HUES64 (cell line): ENCODE data around the gene SLC6A1.

Experiments used
- H3K27ac ChIP-seq: 2 replicates; pipeline ENCODE4 v1.7.0; 2013; ENCODE audit warnings: low read depth, low read length, inconsistent platforms
- H3K27me3 ChIP-seq: 2 replicates; pipeline ENCODE4 v1.6.1; 2013; ENCODE audit warnings: mild to moderate bottlenecking, low read length; ENCODE audit not compliant: insufficient read depth
- H3K36me3 ChIP-seq: 2 replicates; pipeline ENCODE4 v1.6.1; 2013; ENCODE audit warnings: mild to moderate bottlenecking, low read length; ENCODE audit not compliant: insufficient read depth
- H3K4me1 ChIP-seq: 2 replicates; pipeline ENCODE4 v1.6.1; 2013; ENCODE audit warnings: mild to moderate bottlenecking, low read length, moderate library complexity; ENCODE audit not compliant: insufficient read depth
- H3K4me3 ChIP-seq: 2 replicates; pipeline ENCODE4 v1.5.1; 2013; ENCODE audit warnings: mild to moderate bottlenecking, low read length, moderate library complexity
- H3K9ac ChIP-seq: 2 replicates; pipeline ENCODE4 v1.6.1; 2013; ENCODE audit warnings: mild to moderate bottlenecking, low read depth, low read length
- H3K9me3 ChIP-seq: 2 replicates; pipeline ENCODE4 v1.6.1; 2013; ENCODE audit warnings: low read depth, low read length; ENCODE audit not compliant: insufficient read depth
- WGBS: fragments of 150-250, 120-280 bp; methylation state at CpG from one replicate; pipeline ENCODE4 v1.1.7; 2013; ENCODE audit warnings: missing lambda C conversion rate; 5-methylcytosine and 5-hydroxymethylcytosine counted together

The SLC6A1 gene

DNA sequence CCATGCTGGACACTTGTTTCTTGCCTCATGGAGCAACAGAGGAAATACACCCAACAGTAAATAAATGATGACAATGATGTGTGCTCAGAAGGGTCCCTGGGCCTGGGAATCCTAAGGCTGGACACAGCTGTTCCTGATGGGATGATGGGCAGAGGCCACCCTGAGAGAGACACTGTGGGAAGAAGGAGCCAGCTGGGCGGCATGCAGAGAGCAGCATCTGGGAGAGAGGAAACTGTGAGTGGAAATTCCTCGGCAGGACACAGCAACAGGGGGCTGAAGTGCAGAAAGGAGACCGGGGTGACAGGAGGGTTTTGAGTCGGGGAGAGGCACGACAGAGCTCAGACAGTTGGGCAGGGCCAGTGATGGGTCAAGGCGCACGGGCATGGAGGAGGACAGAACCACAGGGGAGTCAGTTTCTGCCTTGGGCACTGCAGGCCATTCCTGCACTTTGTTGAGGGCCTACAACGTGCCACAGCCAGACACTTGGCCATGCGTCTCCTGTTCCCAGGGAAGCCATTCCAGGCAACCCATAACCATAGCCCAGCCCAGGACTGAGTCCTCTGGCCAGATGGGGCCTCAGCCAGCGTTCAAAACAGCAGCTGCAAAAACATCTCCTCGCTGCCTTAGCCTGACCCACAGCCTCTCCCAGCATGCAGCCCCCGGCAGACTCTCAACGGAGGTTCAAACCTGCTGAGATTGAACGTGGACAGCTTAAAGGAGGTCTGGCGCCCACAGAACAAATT lies 36.7 kb upstream of the SLC6A1 start:
- no peak overlapping the region for H3K27ac ChIP-seq
- H3K9ac ChIP-seq = no peak overlapping the region
- H3K27me3 ChIP-seq = no peaks in the 10 kb centered on the region
- WGBS = 84% methylated on average over 15 of the region's 15 CpGs
- no peaks in the 10 kb centered on the region for H3K4me1 ChIP-seq
- H3K4me3 ChIP-seq = no peak overlapping the region
- no peaks in the 10 kb centered on the region for H3K9me3 ChIP-seq
- no peaks in the 10 kb centered on the region for H3K36me3 ChIP-seq

DNA sequence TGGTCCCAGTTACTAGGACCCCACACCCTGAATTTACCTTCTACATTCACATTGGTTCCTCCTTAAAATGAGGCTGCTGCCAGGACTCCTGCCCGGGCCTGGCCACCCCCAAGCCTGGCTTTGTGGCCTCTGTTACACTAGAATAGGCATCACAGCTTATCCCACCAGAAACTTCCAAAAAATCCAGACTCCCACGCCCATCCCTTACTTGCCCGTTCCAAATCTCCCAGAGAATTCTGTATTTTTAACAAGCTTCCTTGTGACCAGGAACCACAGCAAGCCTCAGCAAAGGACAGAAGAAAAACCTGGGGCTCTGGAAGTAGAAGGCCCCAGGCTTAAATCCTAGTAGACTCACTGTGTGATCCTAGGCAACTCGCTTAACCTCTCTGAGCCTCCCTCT lies 36.0 kb upstream of the SLC6A1 start:
- H3K9ac ChIP-seq = no peak overlapping the region
- H3K4me1 ChIP-seq = no peaks in the 10 kb centered on the region
- H3K27me3 ChIP-seq = no peaks in the 10 kb centered on the region
- no peaks in the 10 kb centered on the region for H3K36me3 ChIP-seq
- H3K27ac ChIP-seq = no peak overlapping the region
- no peak overlapping the region for H3K4me3 ChIP-seq
- H3K9me3 ChIP-seq = no peaks in the 10 kb centered on the region
- WGBS = 89% methylated on average over 4 of the region's 4 CpGs

DNA sequence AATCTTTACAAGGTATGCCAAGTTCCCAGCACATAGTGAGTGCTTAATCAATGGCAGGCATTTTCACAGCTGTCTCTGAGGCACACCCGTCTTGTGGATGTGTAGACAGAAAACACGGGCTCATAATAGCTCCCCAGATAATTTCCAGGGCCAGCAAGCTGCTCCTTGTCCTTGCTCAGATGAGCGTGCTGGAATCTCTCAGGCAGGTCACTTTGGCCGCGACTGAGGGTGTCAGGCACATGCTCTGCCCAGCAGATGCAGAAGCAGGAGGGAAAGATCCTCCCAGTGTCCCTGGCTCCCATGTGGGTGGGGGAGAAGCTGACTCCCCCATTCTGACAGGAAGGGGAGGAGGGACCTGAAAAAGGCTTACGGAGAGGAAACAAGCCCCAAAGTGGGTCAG lies 35.6 kb upstream of the SLC6A1 start:
- Histone ChIP-seq H3K4me1 (no peaks in the 10 kb centered on the region), H3K27ac (no peak overlapping the region)
- WGBS = 90% methylated on average over 6 of the region's 6 CpGs

DNA sequence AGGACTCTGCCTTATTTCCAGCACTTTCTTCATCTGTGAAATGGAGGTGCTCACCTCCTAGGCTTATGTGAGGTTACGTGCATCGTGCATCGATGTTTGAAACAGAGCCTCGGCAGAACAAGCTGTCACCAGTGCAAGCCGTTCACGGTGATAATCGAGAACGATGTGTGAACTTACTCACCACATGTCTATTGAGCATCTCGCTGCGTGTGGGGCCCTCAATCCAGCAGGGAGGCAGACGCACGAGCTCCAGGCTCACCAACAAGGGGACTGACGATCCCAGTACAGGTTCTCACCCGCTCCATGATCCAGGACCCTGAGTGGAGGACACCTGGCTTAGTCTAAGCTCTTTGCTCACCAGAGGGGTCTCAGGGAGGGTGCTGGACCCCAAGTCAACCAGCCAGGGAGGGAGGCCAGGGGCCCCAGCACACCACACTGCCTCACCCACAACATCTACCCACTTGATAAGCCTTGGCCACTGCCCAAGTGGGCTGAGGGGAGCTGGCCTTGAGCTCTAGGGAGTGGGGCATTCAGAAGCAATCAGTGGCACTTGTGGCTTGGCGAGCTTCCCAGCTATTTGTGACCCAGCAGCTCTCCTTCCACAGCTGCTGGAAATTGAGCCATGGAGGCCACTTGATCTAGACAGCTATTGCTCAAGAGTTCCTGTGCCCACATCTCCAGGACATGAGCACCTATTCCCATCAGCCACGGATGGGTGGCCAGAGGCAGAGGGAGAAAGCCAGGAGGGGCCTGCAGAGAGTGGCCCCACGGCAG lies 34.4 kb upstream of the SLC6A1 start:
- Histone ChIP-seq H3K27me3 (no peaks in the 10 kb centered on the region), H3K27ac (no peak overlapping the region), H3K4me3 (no peak overlapping the region), H3K36me3 (no peaks in the 10 kb centered on the region), H3K9me3 (no peaks in the 10 kb centered on the region), H3K9ac (no peak overlapping the region), H3K4me1 (no peaks in the 10 kb centered on the region)
- WGBS = 89% methylated on average over 17 of the region's 17 CpGs

More for the DNA sequence above, 35.6 kb upstream of the SLC6A1 start:
- Histone ChIP-seq H3K4me3 (no peak overlapping the region), H3K9me3 (no peaks in the 10 kb centered on the region), H3K36me3 (no peaks in the 10 kb centered on the region), H3K9ac (no peak overlapping the region), H3K27me3 (no peaks in the 10 kb centered on the region)

DNA sequence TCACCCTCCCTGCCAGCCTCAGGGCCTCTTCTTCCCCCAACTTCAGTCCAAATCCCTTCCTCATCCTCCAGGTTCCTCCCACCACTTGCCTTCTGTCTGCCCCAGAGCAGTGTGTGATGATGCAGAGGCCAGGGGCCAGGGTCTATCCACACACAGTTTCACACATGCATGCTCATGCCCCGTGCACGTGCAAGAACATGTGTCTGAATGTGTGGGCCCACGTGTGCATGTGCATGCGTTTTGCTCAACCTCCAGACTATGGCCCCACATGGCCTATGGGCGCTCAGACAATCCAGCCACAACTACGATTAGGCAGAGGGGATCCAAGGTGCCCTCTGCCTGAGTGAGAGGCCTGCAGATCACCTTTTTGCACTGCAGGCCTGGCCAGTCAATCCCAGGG lies 32.3 kb upstream of the SLC6A1 start:
- Histone ChIP-seq H3K9me3 (no peaks in the 10 kb centered on the region), H3K27me3 (no peaks in the 10 kb centered on the region), H3K9ac (no peak overlapping the region), H3K4me3 (no peak overlapping the region), H3K27ac (no peak overlapping the region), H3K36me3 (no peaks in the 10 kb centered on the region), H3K4me1 (no peaks in the 10 kb centered on the region)
- WGBS = 91% methylated on average over 6 of the region's 6 CpGs

DNA sequence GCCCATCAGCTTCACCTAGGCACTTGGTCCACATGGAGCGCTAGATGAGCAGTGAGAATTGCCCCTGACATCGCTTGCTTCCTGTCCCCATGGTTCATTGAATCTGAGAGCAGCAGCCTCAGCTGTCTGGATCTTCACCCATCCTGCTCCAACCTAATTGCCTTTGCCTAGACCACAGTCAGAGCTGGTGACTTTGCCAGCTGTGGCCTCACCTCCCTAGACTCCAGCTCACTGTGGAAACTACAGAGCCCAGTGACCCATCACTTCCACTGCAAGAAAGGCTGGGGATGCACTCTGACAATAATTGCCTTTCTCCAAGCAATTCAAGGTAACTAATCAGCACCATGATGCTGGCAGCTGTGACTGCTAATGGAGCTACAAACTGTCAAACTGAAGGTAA lies 30.6 kb upstream of the SLC6A1 start:
- 93% methylated on average over 2 of the region's 2 CpGs for WGBS
- no peak overlapping the region for H3K27ac ChIP-seq
- H3K36me3 ChIP-seq = no peaks in the 10 kb centered on the region
- H3K27me3 ChIP-seq = no peaks in the 10 kb centered on the region
- no peak overlapping the region for H3K4me3 ChIP-seq
- H3K9me3 ChIP-seq = no peaks in the 10 kb centered on the region
- no peak overlapping the region for H3K9ac ChIP-seq
- no peaks in the 10 kb centered on the region for H3K4me1 ChIP-seq

DNA sequence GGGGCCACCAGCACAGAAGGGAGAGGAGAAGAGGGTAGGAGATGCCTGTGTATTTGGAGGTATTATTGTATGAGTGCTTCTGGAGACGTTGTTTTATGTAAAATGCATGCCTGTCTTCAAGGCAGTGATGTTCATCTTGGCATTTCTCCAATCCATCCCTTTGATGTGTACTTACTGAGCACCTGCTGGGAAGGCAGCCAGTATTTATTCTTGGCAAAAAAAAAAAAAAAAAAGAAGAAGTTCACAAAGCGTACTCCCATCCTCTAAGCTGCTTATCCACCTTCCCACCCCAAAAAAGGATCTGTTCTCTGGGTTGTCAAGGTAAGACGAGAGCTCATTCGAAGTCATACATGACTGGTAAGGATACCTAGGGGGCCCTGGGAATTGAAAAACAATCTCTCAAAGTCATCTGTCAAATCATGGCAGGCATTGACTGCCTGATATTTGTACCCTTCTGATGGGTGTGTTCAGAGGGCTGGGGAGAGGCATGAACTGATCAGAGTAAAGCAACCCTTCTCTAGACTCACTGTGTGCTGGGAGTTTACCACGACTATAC lies 30.0 kb upstream of the SLC6A1 start:
- H3K27ac ChIP-seq = no peak overlapping the region
- H3K9me3 ChIP-seq = no peaks in the 10 kb centered on the region
- WGBS = 85% methylated on average over 4 of the region's 5 CpGs
- no peak overlapping the region for H3K4me3 ChIP-seq
- H3K4me1 ChIP-seq = no peaks in the 10 kb centered on the region
- no peaks in the 10 kb centered on the region for H3K27me3 ChIP-seq
- H3K9ac ChIP-seq = no peak overlapping the region
- no peaks in the 10 kb centered on the region for H3K36me3 ChIP-seq

DNA sequence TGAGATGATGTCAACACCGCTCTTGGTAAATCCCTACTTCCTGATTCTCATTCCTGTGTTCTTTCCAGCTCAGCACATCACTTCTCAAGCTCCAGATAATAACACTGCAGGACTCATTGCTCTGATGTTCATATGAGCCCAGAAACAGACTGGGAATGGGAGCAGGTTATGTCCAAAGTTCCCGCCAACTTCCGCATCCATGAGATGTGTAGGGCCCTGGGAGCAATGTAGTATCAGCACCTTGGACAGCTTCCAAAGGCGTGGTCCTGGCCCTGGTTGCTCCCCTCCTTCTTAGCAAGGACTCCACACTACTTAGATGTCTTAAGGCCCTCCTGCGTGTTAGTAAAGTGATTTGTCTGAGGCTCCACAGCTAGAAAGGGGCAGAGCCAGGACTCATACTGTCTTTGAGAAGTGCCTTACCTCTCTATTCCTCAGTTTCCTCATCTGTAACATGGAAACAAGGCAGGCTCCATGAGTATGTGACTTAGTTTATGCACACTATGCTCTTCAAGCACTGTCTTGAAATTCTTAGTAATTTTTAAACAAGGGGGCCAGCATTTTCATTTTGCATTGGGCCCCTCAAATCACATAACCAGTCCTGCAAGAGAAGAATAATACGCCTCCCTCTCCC lies 27.9 kb upstream of the SLC6A1 start:
- Histone ChIP-seq H3K4me1 (peaks cover 11% of the 10 kb centered on the region), H3K27me3 (no peaks in the 10 kb centered on the region), H3K4me3 (no peak overlapping the region), H3K9me3 (no peaks in the 10 kb centered on the region), H3K9ac (no peak overlapping the region), H3K36me3 (no peaks in the 10 kb centered on the region), H3K27ac (no peak overlapping the region)
- 56% methylated on average over 6 of the region's 6 CpGs for WGBS

DNA sequence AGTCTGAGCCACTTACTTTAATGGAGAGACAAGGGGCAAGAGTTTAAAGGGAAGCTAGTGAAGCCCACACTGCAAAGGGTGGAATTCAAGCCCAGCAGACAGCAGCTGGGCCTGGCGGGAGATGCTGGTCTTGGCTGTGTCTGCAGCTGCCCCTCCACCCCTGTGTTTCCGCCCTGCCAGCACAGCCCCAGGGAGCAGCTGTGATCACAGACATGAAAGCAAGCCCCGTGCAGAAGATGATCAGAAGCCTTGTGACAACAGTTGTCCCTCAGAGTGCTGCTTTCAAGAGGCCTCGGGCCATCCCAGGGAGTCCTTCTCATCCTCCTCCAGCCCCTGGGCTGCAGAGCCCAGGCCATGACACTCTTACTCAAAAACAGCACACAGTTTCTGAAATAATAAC lies 24.1 kb upstream of the SLC6A1 start:
- no peak overlapping the region for H3K4me3 ChIP-seq
- H3K36me3 ChIP-seq = no peaks in the 10 kb centered on the region
- H3K4me1 ChIP-seq = peaks cover 16% of the 10 kb centered on the region
- H3K27ac ChIP-seq = no peak overlapping the region
- no peaks in the 10 kb centered on the region for H3K9me3 ChIP-seq
- H3K27me3 ChIP-seq = no peaks in the 10 kb centered on the region
- 37% methylated on average over 4 of the region's 4 CpGs for WGBS
- H3K9ac ChIP-seq = no peak overlapping the region

DNA sequence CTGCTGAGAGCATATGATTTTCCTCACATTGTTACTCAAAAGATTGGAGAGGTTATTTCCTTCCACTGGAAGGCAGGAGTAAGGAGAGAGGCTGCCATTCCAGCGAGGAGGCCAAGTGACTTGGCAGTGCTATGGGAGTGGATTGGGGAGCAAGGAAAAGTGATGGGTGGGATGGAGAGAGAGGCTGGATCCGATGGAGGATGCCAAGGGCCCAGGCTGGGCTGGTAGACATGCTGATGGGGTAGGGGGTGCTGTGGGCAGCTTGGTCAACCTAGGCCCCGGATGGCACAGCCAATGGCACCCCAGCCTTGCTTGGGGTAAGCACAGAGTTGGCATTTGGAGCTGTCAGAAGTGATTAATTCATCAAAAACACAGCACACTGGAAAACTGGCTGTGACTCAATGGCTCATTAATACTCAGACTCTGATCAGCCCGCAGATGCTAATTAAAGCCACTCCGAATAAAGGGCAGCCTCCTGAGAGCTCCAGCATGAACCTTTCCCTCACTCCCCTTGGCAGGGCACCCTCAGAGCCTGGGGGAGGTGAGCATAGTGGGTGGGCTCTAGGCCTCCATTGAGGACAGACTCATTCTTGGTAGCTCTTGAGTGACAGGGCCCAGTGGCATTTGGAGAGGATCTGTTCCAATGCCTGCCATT lies 22.1 kb upstream of the SLC6A1 start:
- Histone ChIP-seq H3K27me3 (no peaks in the 10 kb centered on the region), H3K4me1 (peaks cover 16% of the 10 kb centered on the region), H3K9ac (no peak overlapping the region), H3K27ac (no peak overlapping the region), H3K36me3 (no peaks in the 10 kb centered on the region), H3K9me3 (no peaks in the 10 kb centered on the region), H3K4me3 (no peak overlapping the region)
- 91% methylated on average over 5 of the region's 5 CpGs for WGBS
